Measurements from ENCODE around the gene B3GNT2. TPM values are rescaled to one million over a fixed set of nuclear protein-coding genes. Genes with fewer than 3 reads are reported as not detected.
"Not testable (repeated sequence)": the region's sequence is repeated elsewhere in the genome, so short reads cannot be mapped to it uniquely, and the experiment has no call there.

The B3GNT2 gene
- total RNA-seq, 2 experiments from 2014 or later, result 32.5 to 43.1 TPM

DNA sequence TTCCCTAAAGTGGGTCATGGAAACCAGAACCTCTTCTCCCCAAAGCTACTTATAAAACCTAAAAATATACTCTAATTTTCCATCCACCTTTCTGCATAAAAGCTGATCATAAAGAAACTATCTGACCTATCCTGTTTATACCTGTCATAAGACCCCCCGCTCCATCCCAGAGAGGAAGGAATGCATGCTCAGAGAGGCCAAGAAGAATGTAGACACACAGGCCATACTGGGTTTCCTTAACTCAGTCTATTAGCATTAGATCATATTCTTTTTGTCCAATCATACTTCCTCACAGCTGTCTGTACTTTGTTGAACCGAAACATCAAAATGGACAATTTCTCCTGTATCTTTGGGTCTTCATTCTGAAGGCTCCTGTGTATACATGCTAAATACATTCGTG, 52.3 kb downstream of the B3GNT2 start:
- no peak overlapping the region for H3K4me3 Mint-ChIP-seq
- ATAC-seq (no peak), DNase-seq (no peak)
- no peaks in the 10 kb centered on the region for H3K4me1 Mint-ChIP-seq
- H3K9me3 Mint-ChIP-seq (ENCODE audit: low read depth), result no peaks in the 10 kb centered on the region
- CTCF ChIA-PET, result no interaction called here
- no peaks in the 10 kb centered on the region for H3K27me3 Mint-ChIP-seq
- H3K36me3 Mint-ChIP-seq, result no peaks in the 10 kb centered on the region
- no peak overlapping the region for H3K27ac Mint-ChIP-seq

DNA sequence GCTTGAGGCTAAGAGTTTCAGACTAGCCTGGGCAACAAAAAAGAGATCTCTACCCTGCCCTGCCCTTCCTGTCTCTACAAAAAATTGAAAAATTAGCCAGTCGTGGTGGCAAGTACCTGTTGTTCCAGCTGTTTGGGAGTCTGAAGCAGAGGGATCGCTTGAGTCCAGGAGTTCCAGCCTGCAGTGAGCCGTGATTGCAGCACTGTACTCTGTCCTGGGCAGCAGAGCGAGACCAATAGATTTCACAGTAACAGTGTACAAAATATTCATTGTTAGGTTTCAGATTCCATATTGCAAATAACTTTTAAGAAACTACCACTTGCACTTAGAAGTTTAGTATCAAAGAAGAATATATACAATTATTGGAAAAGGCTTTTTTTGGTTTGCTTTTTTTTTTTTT, 54.3 kb downstream of the B3GNT2 start:
- Mint-ChIP-seq H3K4me1 (no peaks in the 10 kb centered on the region), H3K27me3 (no peaks in the 10 kb centered on the region), H3K36me3 (no peaks in the 10 kb centered on the region), H3K9me3 (ENCODE audit: low read depth) (peaks cover 4% of the 10 kb centered on the region), H3K27ac (no peak overlapping the region), H3K4me3 (no peak overlapping the region)
- no peak for ATAC-seq
- no peak for DNase-seq
- CTCF ChIA-PET, result no interaction called here

DNA sequence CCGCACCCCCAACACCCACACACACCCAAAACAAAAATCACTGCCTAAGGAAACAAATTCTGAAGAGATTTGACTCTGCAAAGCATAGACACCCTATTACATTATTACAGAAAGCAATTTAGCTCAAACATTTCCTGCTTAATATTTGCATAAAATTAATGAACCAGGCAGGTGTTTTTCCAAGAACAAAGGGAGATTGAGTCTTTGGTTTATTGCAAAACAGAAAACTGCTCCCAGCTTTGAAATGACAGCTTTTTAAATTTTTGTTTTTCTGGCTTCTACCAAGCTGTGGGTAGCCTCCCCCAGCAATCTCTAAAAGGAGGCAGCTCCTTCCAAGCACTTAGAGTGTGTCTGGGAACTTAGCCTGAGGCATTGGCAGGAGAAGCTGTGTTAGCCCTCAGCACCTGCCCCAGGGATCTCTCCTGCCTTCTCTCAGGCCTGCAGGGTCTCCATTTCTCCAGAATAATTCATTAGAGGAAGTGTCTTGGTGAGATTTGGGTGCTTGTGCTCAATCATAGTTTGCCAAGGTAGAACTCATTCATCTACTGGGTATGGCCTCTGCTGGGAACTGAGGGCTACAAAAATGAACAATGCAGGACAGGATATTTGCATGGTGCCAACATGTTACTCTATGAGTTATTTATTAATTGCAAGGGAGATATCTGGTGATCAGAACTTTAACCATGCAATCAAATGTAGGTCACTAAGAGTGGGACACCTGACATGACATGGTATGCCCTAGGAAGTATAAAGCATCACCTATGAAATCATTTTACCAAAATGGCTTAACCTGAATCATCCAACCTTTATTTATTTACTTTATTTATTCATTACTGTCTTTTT, 58.7 kb downstream of the B3GNT2 start:
- ATAC-seq, result no peak
- no peak overlapping the region for H3K27ac Mint-ChIP-seq

DNA sequence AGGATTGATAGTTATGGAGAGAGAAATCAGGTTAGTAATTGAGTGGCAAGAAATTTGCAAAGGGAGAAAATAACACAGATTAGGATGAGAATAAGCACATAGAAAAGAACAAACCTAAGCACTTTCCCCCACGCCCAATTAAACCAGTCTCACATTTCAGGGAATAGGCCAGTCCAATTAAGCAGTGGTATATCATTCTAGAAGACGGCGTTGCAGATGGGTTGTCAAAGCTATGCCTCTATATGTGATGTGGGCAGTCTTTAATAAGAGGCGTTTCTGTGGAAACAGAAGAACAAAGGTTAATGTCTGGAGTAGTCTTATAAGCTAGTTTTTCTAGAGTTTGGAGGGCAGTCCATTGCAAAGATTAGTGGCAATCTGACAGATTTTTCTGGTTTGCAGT, 61.6 kb downstream of the B3GNT2 start:
- H3K9me3 Mint-ChIP-seq (ENCODE audit: low read depth), result peaks cover 4% of the 10 kb centered on the region
- no peaks in the 10 kb centered on the region for H3K36me3 Mint-ChIP-seq
- H3K4me1 Mint-ChIP-seq, result no peaks in the 10 kb centered on the region
- no peak for DNase-seq
- H3K27ac Mint-ChIP-seq, result no peak overlapping the region
- H3K4me3 Mint-ChIP-seq, result no peak overlapping the region
- CTCF ChIA-PET, result no interaction called here
- ATAC-seq, result no peak
- H3K27me3 Mint-ChIP-seq, result no peaks in the 10 kb centered on the region

More for the DNA sequence above, 58.7 kb downstream of the B3GNT2 start:
- no peaks in the 10 kb centered on the region for H3K27me3 Mint-ChIP-seq
- H3K9me3 Mint-ChIP-seq (ENCODE audit: low read depth), result peaks cover 4% of the 10 kb centered on the region
- H3K4me1 Mint-ChIP-seq, result no peaks in the 10 kb centered on the region
- no peak for DNase-seq
- H3K36me3 Mint-ChIP-seq, result no peaks in the 10 kb centered on the region
- H3K4me3 Mint-ChIP-seq, result no peak overlapping the region
- CTCF ChIA-PET, result no interaction called here

DNA sequence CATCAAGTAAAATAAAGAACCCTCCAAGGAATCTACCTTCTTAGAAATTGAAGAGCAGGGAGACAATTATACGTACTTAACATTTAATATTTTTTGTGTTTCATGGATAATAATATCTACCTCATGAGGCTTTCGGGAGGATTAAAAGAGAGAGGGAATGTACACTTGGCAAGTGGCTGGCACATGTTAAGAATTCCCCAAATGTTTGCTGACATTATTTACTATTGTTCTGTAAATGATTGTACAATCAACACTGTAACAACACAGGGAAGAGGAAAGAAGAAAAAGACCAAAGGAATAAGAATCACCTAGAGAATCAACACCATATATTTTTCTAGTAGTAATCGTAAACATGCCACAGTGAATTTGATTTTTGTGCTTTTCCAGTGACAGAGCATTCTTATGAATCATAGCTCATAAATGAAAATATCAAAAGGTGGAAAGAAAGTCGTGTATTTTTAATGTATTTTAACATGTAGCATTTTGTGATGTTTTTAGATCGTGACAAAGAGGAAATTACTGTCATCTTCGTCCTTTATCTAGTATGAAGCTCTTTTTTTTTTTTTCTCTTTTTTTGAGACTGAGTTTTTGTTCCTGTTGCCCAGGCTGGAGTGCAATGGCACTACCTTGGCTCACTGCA, 67.3 kb downstream of the B3GNT2 start:
- Mint-ChIP-seq H3K4me1 (no peaks in the 10 kb centered on the region), H3K36me3 (peaks cover 2% of the 10 kb centered on the region), H3K27me3 (no peaks in the 10 kb centered on the region), H3K27ac (no peak overlapping the region), H3K9me3 (ENCODE audit: low read depth) (no peaks in the 10 kb centered on the region), H3K4me3 (no peak overlapping the region)
- CTCF ChIA-PET, result interaction anchor here (1.1 kb wide), 1 partner anchor 9 kb away, joined by 3 read pairs; no protein-coding TSS in a partner anchor
- DNase-seq, result no peak
- no peak for ATAC-seq

DNA sequence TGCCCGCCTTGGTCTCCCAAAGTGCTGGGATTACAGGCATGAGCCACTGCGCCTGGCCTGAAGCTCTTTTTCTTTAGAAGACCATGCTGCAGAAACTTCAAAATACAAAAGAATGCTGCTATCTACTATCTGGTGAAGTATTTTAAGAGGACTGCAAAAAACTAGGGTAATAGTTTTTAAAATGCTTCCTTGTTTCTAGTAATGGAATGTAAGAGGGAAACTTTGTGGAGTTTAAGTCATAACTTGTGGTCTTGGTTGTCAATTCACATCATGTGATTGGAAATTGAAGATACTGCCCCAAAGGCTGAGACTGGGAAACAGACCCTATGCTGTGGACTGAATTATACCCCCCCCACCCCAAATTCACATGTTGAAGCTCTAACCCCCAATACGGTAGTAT, 68.3 kb downstream of the B3GNT2 start:
- peaks cover 5% of the 10 kb centered on the region for H3K36me3 Mint-ChIP-seq
- H3K9me3 Mint-ChIP-seq (ENCODE audit: low read depth), result peaks cover 6% of the 10 kb centered on the region
- no peak overlapping the region for H3K27ac Mint-ChIP-seq
- H3K27me3 Mint-ChIP-seq, result no peaks in the 10 kb centered on the region
- CTCF ChIA-PET, result interaction anchor here (0.6 to 1.1 kb wide), 2 partner anchors 8 to 674 kb away, joined by 3 read pairs; no protein-coding TSS in a partner anchor
- DNase-seq (no peak), ATAC-seq (no peak)
- no peaks in the 10 kb centered on the region for H3K4me1 Mint-ChIP-seq
- no peak overlapping the region for H3K4me3 Mint-ChIP-seq

DNA sequence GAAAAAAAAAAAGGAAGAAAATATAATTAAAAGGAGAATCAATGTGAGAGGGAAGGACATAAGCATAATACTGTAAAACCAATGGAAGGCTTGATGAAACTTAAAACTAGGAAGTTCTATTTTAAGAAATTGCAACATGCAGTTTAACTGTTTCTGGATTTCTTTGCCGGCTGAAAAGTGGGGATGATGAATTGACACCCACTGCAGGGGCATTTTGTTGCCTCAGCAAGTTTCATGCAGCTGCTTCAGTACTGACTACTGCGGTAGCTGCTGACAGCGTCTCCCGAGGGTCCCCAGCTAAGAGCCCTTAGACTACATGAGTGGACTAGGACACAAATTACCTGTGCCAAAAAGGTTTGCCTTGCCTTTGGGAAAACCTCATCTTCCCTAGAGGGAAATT, 69.2 kb downstream of the B3GNT2 start:
- Mint-ChIP-seq H3K4me3 (no peak overlapping the region), H3K9me3 (ENCODE audit: low read depth) (peaks cover 6% of the 10 kb centered on the region), H3K27ac (no peak overlapping the region), H3K27me3 (no peaks in the 10 kb centered on the region), H3K36me3 (peaks cover 5% of the 10 kb centered on the region), H3K4me1 (no peaks in the 10 kb centered on the region)
- CTCF ChIA-PET, result no interaction called here
- ATAC-seq (no peak), DNase-seq (no peak)

DNA sequence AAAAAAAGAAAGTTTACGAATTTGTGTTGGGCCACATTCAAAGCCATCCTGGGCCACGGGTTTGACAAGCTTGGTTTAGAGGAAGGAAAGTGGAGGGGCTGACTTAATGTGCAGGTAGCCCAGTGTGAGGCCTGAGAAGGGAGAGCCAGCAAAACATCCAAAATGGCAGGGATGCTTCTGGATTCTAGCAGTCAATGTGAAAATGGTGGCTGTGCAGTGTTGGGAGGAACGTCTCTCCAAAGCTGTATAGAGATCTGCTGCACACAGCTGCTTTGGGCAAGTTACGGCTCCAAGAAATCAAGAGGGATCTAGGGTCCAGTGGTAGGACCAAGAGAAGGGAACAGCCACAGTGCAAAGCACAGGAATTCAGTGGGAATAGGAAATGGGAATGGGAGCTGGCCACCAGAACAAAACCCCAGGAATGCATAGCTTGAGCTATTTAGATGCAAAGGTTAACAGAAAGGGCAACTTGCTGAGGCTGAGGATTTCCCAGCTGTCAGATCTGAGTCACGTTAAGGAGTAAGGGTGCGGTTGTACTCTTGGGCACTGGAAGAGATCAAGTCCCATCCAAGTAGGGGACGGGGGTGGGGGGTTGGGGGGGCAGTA, 70.6 kb downstream of the B3GNT2 start:
- ATAC-seq, result no peak
- Mint-ChIP-seq H3K27me3 (no peaks in the 10 kb centered on the region), H3K27ac (no peak overlapping the region), H3K9me3 (ENCODE audit: low read depth) (peaks cover 6% of the 10 kb centered on the region), H3K4me3 (no peak overlapping the region), H3K36me3 (peaks cover 5% of the 10 kb centered on the region), H3K4me1 (no peaks in the 10 kb centered on the region)
- DNase-seq, result no peak
- CTCF ChIA-PET, result interaction anchor here (0.7 kb wide), 1 partner anchor 147 kb away, joined by 3 read pairs; no protein-coding TSS in a partner anchor

DNA sequence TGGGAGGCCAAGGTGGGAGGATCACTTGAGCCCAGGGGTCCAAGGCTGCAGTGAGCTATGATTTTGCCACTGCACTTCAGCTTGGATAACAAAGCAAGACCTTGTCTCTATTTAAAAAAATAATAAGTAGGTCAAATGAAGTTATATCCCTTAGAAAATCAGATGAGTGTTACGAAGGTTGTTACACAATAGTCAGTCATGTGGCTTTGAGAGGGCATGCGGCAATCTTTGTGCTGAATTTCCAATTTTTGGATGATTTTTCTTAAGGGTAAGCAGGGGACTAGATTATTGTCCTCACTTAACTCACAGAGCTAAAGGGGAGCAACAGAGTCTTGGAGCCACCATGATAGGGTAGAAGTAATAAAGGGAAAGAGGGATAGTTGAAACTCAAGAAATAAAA, 71.8 kb downstream of the B3GNT2 start:
- DNase-seq, result no peak
- no peak overlapping the region for H3K27ac Mint-ChIP-seq
- no peak for ATAC-seq
- no peaks in the 10 kb centered on the region for H3K4me1 Mint-ChIP-seq
- no peaks in the 10 kb centered on the region for H3K27me3 Mint-ChIP-seq
- peaks cover 6% of the 10 kb centered on the region for H3K9me3 Mint-ChIP-seq (ENCODE audit: low read depth)
- H3K4me3 Mint-ChIP-seq, result no peak overlapping the region
- CTCF ChIA-PET, result no interaction called here
- H3K36me3 Mint-ChIP-seq, result peaks cover 5% of the 10 kb centered on the region

DNA sequence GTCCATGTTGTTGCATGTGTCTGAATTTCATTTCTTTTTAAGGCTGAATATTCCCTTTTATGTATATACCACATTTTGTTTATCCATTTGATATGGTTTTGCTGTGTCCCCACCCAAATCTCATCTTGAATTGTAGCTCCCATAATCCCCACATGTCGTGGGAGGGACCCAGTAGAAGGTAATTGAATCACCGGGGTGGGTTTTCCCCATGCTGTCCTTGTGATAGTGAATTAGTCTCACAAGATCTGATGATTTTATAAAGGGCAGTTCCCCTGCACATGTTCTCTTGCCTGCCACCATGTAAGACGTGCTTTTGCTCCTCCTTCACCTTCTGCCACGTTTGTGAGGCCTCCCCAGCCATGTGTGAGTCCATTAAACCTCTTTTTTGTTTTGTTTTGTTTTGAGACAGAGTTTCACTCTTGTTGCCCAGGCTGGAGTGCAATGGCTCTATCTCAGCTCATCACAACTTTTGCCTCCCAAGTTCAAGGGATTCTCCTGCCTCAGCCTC, 72.8 kb downstream of the B3GNT2 start:
- ATAC-seq; DNase-seq; H3K27ac Mint-ChIP-seq; H3K27me3 Mint-ChIP-seq; H3K4me1 Mint-ChIP-seq; H3K4me3 Mint-ChIP-seq; CTCF ChIA-PET; H3K9me3 Mint-ChIP-seq (ENCODE audit: low read depth); H3K36me3 Mint-ChIP-seq: not testable (repeated sequence)

DNA sequence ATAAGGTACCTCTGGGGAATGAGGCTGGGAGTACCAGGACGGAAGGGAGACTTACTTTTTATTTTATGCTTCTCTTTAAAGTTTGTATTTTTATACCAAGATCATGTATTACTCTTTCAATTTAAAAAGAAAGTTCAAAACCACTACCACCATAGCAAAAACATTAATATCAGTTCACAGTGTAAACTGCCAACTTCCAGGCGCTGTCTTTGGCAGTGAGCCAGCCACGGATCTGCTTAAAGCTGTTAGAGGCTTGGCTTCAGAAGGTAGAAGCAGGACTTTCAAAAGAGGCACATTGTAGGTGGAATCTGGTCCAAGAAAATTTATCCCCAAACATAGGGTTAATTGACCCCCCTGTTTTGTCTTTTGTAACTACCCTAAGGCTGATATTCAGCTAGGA, 74.8 kb downstream of the B3GNT2 start:
- Mint-ChIP-seq H3K9me3 (ENCODE audit: low read depth) (peaks cover 6% of the 10 kb centered on the region), H3K4me1 (no peaks in the 10 kb centered on the region), H3K4me3 (no peak overlapping the region), H3K36me3 (peaks cover 6% of the 10 kb centered on the region), H3K27me3 (no peaks in the 10 kb centered on the region), H3K27ac (no peak overlapping the region)
- CTCF ChIA-PET, result no interaction called here
- ATAC-seq (no peak), DNase-seq (no peak)
